ENCODE results near the gene OSBPL5. TPM values are rescaled to one million over a fixed set of nuclear protein-coding genes. Genes with fewer than 3 reads are reported as not detected.
"Not testable (repeated sequence)": the region's sequence is repeated elsewhere in the genome, so short reads cannot be mapped to it uniquely, and the experiment has no call there.

The OSBPL5 gene
- total RNA-seq, 4 donors from 2014 or later, result 9.2 to 18.5 (median 14.0) TPM

- ATAC-seq, result no peak
- Histone ChIP-seq H3K27ac (no peak overlapping the region), H3K9me3 (no peaks in the 10 kb centered on the region), H3K27me3 (no peaks in the 10 kb centered on the region), H3K4me3 (no peak overlapping the region), H3K36me3 (no peaks in the 10 kb centered on the region), H3K4me1 (peaks cover 16 to 17% of the 10 kb centered on the region in 2 donors)
- in situ Hi-C loops (cut with MboI; ENCODE audit: low sequenced_read_pairs in 4 of 4), result no loop called here
- no peak for TF ChIP-seq POLR2A (IDR thresholded peaks at IDR 0.05)
- TF ChIP-seq CTCF (IDR thresholded peaks at IDR 0.05 in 4 of 5, conservative IDR thresholded peaks at IDR 0.05 in 1 of 5), result no peak
- intact Hi-C loops (cut with DNase I; ENCODE audit: low total_unique reads), result loop anchor here (2.0 kb wide), 1 partner anchor 45 kb away; no protein-coding TSS in a partner anchor
- no peak for DNase-seq
Observed at GRCh38 chr11:3171931-3172560, 6.9 kb upstream of the OSBPL5 start.

GRCh38 chr11:3170756-3171650 is 5.9 kb upstream of the OSBPL5 start:
- no peak overlapping the region for H3K4me3 ChIP-seq
- H3K27ac ChIP-seq, result no peak overlapping the region
- H3K9me3 ChIP-seq, result no peaks in the 10 kb centered on the region
- H3K36me3 ChIP-seq, result no peaks in the 10 kb centered on the region
- H3K4me1 ChIP-seq, result peaks cover 16 to 21% of the 10 kb centered on the region in 2 donors
- in situ Hi-C loops (cut with MboI; ENCODE audit: low sequenced_read_pairs in 4 of 4) (no loop called here), intact Hi-C loops (cut with DNase I; ENCODE audit: low total_unique reads) (loop anchor here (2.0 kb wide), 1 partner anchor 46 kb away; no protein-coding TSS in a partner anchor)
- DNase-seq (no peak), ATAC-seq (no peak)
- TF ChIP-seq POLR2A (IDR thresholded peaks at IDR 0.05), result no peak
- no peak for TF ChIP-seq CTCF (IDR thresholded peaks at IDR 0.05 in 4 of 5, conservative IDR thresholded peaks at IDR 0.05 in 1 of 5)
- no peaks in the 10 kb centered on the region for H3K27me3 ChIP-seq

- peak overlapping the region; percentile 69 to 81 (median 76) for H3K27ac ChIP-seq
- intact Hi-C loops (cut with DNase I; ENCODE audit: low total_unique reads) (loop anchor here (2.0 kb wide), 1 partner anchor 47 kb away; no protein-coding TSS in a partner anchor), in situ Hi-C loops (cut with MboI; ENCODE audit: low sequenced_read_pairs in 4 of 4) (no loop called here)
- no peaks in the 10 kb centered on the region for H3K36me3 ChIP-seq
- H3K4me3 ChIP-seq, result peak overlapping the region; percentile 42 to 58 (median 53)
- DNase-seq, result peak in 1 of 2 donors; percentile 51
- peaks cover 22 to 29% of the 10 kb centered on the region in 2 donors for H3K4me1 ChIP-seq
- no peaks in the 10 kb centered on the region for H3K9me3 ChIP-seq
- ATAC-seq, result peak; percentile 78 to 84
- no peaks in the 10 kb centered on the region for H3K27me3 ChIP-seq
- no peak for TF ChIP-seq CTCF (IDR thresholded peaks at IDR 0.05 in 4 of 5, conservative IDR thresholded peaks at IDR 0.05 in 1 of 5)
- no peak for TF ChIP-seq POLR2A (IDR thresholded peaks at IDR 0.05)
Observed at GRCh38 chr11:3170044-3170755, 5.1 kb upstream of the OSBPL5 start.

GRCh38 chr11:3169255-3170043 is 4.3 kb upstream of the OSBPL5 start:
- in situ Hi-C loops (cut with MboI; ENCODE audit: low sequenced_read_pairs in 4 of 4), result no loop called here
- Histone ChIP-seq H3K9me3 (no peaks in the 10 kb centered on the region), H3K36me3 (no peaks in the 10 kb centered on the region), H3K27me3 (no peaks in the 10 kb centered on the region), H3K27ac (peak overlapping the region; percentile 69 to 81 (median 76)), H3K4me3 (peak overlapping the region; percentile 42 to 58 (median 53)), H3K4me1 (peaks cover 24 to 30% of the 10 kb centered on the region in 2 donors)
- ATAC-seq, result peak; percentile 53 to 78
- TF ChIP-seq CTCF (IDR thresholded peaks at IDR 0.05 in 4 of 5, conservative IDR thresholded peaks at IDR 0.05 in 1 of 5) (peak in 1 of 5 experiments; percentile 29), POLR2A (IDR thresholded peaks at IDR 0.05) (no peak)
- peak; percentile 38 to 72 for DNase-seq
- intact Hi-C loops (cut with DNase I; ENCODE audit: low total_unique reads), result loop anchor here (2.0 to 5.0 kb wide), 2 partner anchors 47 to 208 kb away; partner anchors contain the start of gene ZNF195

GRCh38 chr11:3168742-3169254 is 3.7 kb upstream of the OSBPL5 start:
- intact Hi-C loops (cut with DNase I; ENCODE audit: low total_unique reads), result loop anchor here (5.0 kb wide), 1 partner anchor 209 kb away; the partner anchor contains the start of gene ZNF195
- H3K27me3 ChIP-seq; ATAC-seq; DNase-seq; in situ Hi-C loops (cut with MboI; ENCODE audit: low sequenced_read_pairs in 4 of 4); H3K9me3 ChIP-seq; H3K36me3 ChIP-seq: not testable (repeated sequence)
- H3K27ac ChIP-seq, result peak overlapping the region; percentile 69 to 81 (median 76)
- peaks cover 30 to 37% of the 10 kb centered on the region in 2 donors for H3K4me1 ChIP-seq
- H3K4me3 ChIP-seq, result peak overlapping the region; percentile 42 to 58 (median 53)

Measured in gastrocnemius medialis (tissue), 4 donors.